CD8-positive, alpha-beta memory T cell (primary cell): Measurements from ENCODE around the gene DCAF12. TPM values are rescaled to one million over a fixed set of nuclear protein-coding genes. Genes with fewer than 3 reads are reported as not detected.

Experiments used
- CTCF ChIA-PET: fragments of 350-600 bp; sonication (Branson Sonifier 250); formaldehyde crosslinking; loops from one replicate; lab custom pipeline; 2021; ENCODE audit warnings: antibody characterized with exemption; lab: Charles Lee
- POLR2A ChIA-PET: fragments of 350-600 bp; sonication (Branson Sonifier 250); formaldehyde crosslinking; loops from one replicate; lab custom pipeline; 2021; ENCODE audit warnings: antibody characterized with exemption; lab: Charles Lee
- DNase-seq, 5 donors: peaks; one replicate each; pipeline versions ENCODE4 v3.0.0 to v3.0.0-alpha.2; 2020 to 2022; ENCODE audit warnings: mixed read lengths in 1 of 5
- H3K27ac ChIP-seq: one replicate; pipeline ENCODE4 v1.7.0; 2013; ENCODE audit warnings: low read depth, mild to moderate bottlenecking, low read length, moderate library complexity
- H3K27me3 ChIP-seq: 2 replicates; pipeline ENCODE4 v1.7.0; 2013; ENCODE audit warnings: low read length, mild to moderate bottlenecking; ENCODE audit not compliant: insufficient read depth, poor library complexity, severe bottlenecking
- H3K36me3 ChIP-seq: 2 replicates; pipeline ENCODE4 v1.7.0; 2013; ENCODE audit warnings: mild to moderate bottlenecking, low read length, moderate library complexity; ENCODE audit not compliant: insufficient read depth
- H3K4me1 ChIP-seq: 2 replicates; pipeline ENCODE4 v1.7.0; 2013; ENCODE audit warnings: mild to moderate bottlenecking, low read length, moderate library complexity; ENCODE audit not compliant: insufficient read depth
- H3K4me3 ChIP-seq: 2 replicates; pipeline ENCODE4 v1.7.0; 2013; ENCODE audit warnings: mild to moderate bottlenecking, low read length
- H3K9me3 ChIP-seq: 2 replicates; pipeline ENCODE4 v1.7.0; 2013; ENCODE audit warnings: mild to moderate bottlenecking, low read length
- H3K27ac Mint-ChIP-seq, 8 donors: one replicate each; pipeline ENCODE4 v1.8.0; 2020 to 2021; ENCODE audit warnings: mixed read lengths in 8 of 8, mild to moderate bottlenecking in 6 of 8, inconsistent platforms in 3 of 8, moderate library complexity in 3 of 8
- H3K27me3 Mint-ChIP-seq, 2 donors: one replicate each; pipeline ENCODE4 v1.8.0; 2020 to 2021; ENCODE audit warnings: mixed read lengths in 2 of 2, mild to moderate bottlenecking in 1 of 2, moderate library complexity in 1 of 2
- H3K36me3 Mint-ChIP-seq, 3 donors: one replicate each; pipeline ENCODE4 v1.8.0; 2020 to 2021; ENCODE audit warnings: mixed read lengths in 3 of 3, inconsistent platforms in 1 of 3, mild to moderate bottlenecking in 1 of 3
- H3K4me1 Mint-ChIP-seq, 3 donors: one replicate each; pipeline ENCODE4 v1.8.0; 2020 to 2021; ENCODE audit warnings: mixed read lengths in 3 of 3, inconsistent platforms in 1 of 3, mild to moderate bottlenecking in 1 of 3
- H3K4me3 Mint-ChIP-seq, 7 donors: one replicate each; pipeline ENCODE4 v1.8.0; 2020 to 2021; ENCODE audit warnings: mixed read lengths in 7 of 7, mild to moderate bottlenecking in 6 of 7, moderate library complexity in 4 of 7, inconsistent platforms in 2 of 7
- H3K9me3 Mint-ChIP-seq, 5 donors: one replicate each; pipeline ENCODE4 v1.8.0; 2020 to 2022; ENCODE audit warnings: mixed read lengths in 5 of 5, mild to moderate bottlenecking in 3 of 5, moderate library complexity in 2 of 5, inconsistent platforms in 1 of 5
- polyA plus RNA-seq: library from polyadenylated mRNA; unstranded; fragments of 300-500 nt; fragmentation: Illumina TruSeq; gene quantifications from one replicate; pipeline ENCODE4 v1.2.3, GENCODE V29; 2021
- total RNA-seq, 2 experiments: library from RNA; stranded (reverse); gene quantifications; one replicate each; pipeline ENCODE4 v1.2.3, GENCODE V29; 2021

DCAF12 gene
- total and polyA plus RNA-seq, 3 experiments from 2014 or later, result 18.4 to 49.2 (median 43.0) TPM

DNA sequence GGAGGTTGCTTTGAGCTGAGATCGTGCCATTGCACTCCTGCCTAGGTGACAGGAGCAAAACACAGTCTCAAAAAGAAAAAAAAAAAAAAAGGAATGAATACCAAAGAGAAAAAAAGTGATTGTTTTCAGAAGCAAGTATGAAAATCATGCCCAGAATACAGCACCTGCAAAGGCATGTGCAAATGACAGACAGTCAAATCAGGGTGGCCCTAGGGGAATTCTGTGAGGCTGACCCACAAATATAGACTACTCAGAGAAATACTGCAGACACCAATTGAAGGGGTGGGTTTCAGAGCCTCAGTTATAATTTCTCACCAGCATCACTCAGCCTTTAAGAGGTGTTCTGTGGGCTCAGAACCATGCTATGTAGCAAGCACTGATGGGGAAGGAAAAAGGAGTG, 28.6 kb downstream of the DCAF12 start:
- no peaks in the 10 kb centered on the region for H3K9me3 Mint-ChIP-seq
- H3K4me1 Mint-ChIP-seq, result no peaks in the 10 kb centered on the region
- no peak overlapping the region for H3K4me3 ChIP-seq
- CTCF ChIA-PET, result no interaction called here
- POLR2A ChIA-PET, result no interaction called here
- H3K27ac Mint-ChIP-seq, result peak overlapping the region in 1 of 8 donors; percentile 48
- H3K9me3 ChIP-seq, result no peaks in the 10 kb centered on the region
- peaks cover 0 to 1% of the 10 kb centered on the region in 2 donors for H3K27me3 Mint-ChIP-seq
- peaks cover 46% of the 10 kb centered on the region for H3K36me3 ChIP-seq
- no peak overlapping the region for H3K27ac ChIP-seq
- H3K27me3 ChIP-seq, result no peaks in the 10 kb centered on the region
- DNase-seq, result no peak
- H3K4me1 ChIP-seq, result no peaks in the 10 kb centered on the region
- no peak overlapping the region for H3K4me3 Mint-ChIP-seq
- peaks cover 5 to 72% (median 7%) of the 10 kb centered on the region in 3 donors for H3K36me3 Mint-ChIP-seq

DNA sequence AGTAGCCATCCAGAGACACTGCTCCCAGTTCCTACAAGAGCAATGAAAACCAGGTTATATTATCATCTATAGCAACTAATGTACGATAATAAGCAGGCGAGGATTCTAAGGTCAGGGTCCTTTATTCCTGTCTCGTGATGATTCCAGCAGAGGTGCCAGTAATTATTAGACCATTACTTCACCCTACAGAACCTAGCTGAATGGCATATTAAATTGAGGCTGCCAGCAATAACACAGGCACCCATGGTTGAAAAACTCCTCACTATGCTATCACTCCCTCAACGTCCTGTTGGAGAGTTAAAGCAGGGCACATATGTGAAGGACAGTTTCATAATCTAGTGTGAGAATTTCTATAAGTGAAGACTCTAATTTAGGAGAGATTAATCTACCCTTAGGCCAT, 29.7 kb downstream of the DCAF12 start:
- CTCF ChIA-PET, result no interaction called here
- H3K4me3 ChIP-seq, result no peak overlapping the region
- Mint-ChIP-seq H3K27me3 (peaks cover 0 to 1% of the 10 kb centered on the region in 2 donors), H3K4me1 (peaks cover 0 to 5% (median 3%) of the 10 kb centered on the region in 3 donors), H3K27ac (peak overlapping the region in 1 of 8 donors; percentile 38), H3K9me3 (no peaks in the 10 kb centered on the region), H3K4me3 (no peak overlapping the region), H3K36me3 (peaks cover 8 to 71% (median 10%) of the 10 kb centered on the region in 3 donors)
- DNase-seq, result no peak
- no peaks in the 10 kb centered on the region for H3K9me3 ChIP-seq
- H3K27ac ChIP-seq, result no peak overlapping the region
- POLR2A ChIA-PET, result no interaction called here
- no peaks in the 10 kb centered on the region for H3K4me1 ChIP-seq
- H3K36me3 ChIP-seq, result peaks cover 41% of the 10 kb centered on the region
- H3K27me3 ChIP-seq, result no peaks in the 10 kb centered on the region

DNA sequence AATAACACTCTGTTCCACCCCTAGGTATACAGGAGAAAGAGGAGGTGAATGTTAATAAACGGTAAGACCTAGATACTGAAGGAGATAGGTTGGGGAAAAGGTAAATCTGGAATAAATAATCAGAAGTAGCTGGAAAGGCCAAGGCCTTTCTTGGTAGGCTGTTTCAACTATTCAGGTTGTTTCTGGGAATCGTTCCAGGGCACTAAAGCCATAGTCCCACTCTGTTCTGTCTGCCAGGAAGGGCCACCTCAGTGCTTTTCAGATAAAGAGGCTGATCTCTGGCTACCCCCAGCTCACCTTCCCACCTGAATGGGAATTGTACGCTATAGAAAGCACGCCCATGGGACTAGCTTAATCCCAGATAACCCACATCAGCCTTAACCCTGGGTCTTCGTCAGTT, 32.9 kb downstream of the DCAF12 start:
- Histone ChIP-seq H3K4me1 (no peaks in the 10 kb centered on the region), H3K9me3 (no peaks in the 10 kb centered on the region), H3K27me3 (no peaks in the 10 kb centered on the region), H3K4me3 (no peak overlapping the region), H3K27ac (no peak overlapping the region), H3K36me3 (peaks cover 52% of the 10 kb centered on the region)
- DNase-seq, result no peak
- H3K4me3 Mint-ChIP-seq, result no peak overlapping the region
- peaks cover 8 to 92% (median 19%) of the 10 kb centered on the region in 3 donors for H3K36me3 Mint-ChIP-seq
- POLR2A ChIA-PET, result no interaction called here
- H3K27ac Mint-ChIP-seq, result peak overlapping the region in 2 of 8 donors; percentile 25 to 41
- H3K9me3 Mint-ChIP-seq, result no peaks in the 10 kb centered on the region
- H3K27me3 Mint-ChIP-seq, result peaks cover 0 to 1% of the 10 kb centered on the region in 2 donors
- peaks cover 0 to 5% (median 3%) of the 10 kb centered on the region in 3 donors for H3K4me1 Mint-ChIP-seq
- CTCF ChIA-PET, result no interaction called here

DNA sequence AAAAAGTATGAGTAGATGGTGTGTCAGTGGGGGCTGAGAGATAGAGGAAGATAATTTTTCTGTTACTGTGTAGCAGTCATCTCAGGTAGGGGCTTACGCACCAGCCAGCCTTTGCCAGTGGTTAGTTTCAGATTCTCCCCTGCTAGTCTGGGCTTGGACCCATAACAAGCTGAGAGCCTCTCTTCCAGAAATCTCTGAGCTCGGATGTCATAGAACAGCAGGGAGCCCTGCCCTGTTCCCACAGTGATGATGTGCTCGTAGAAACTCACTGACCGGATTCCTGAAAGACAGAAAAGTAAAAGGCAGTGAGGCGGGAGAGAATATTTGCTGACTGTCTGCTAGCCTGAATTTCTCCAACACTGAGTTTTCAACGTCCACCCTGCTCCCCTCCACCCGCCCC, 37.2 kb downstream of the DCAF12 start:
- no peaks in the 10 kb centered on the region for H3K9me3 ChIP-seq
- no peaks in the 10 kb centered on the region for H3K27me3 ChIP-seq
- H3K4me3 ChIP-seq, result no peak overlapping the region
- CTCF ChIA-PET, result interaction anchor here (3.7 kb wide), 1 partner anchor 9 kb away, joined by 16 read pairs; no protein-coding TSS in a partner anchor
- peaks cover 8 to 82% (median 26%) of the 10 kb centered on the region in 3 donors for H3K36me3 Mint-ChIP-seq
- POLR2A ChIA-PET, result no interaction called here
- H3K36me3 ChIP-seq, result peaks cover 33% of the 10 kb centered on the region
- H3K27ac Mint-ChIP-seq, result peak overlapping the region in 4 of 8 donors; percentile 23 to 36 (median 32)
- no peak for DNase-seq
- H3K4me3 Mint-ChIP-seq, result no peak overlapping the region
- H3K9me3 Mint-ChIP-seq, result no peaks in the 10 kb centered on the region
- H3K27me3 Mint-ChIP-seq, result no peaks in the 10 kb centered on the region
- peaks cover 0 to 5% (median 3%) of the 10 kb centered on the region in 3 donors for H3K4me1 Mint-ChIP-seq
- H3K27ac ChIP-seq, result no peak overlapping the region
- no peaks in the 10 kb centered on the region for H3K4me1 ChIP-seq

DNA sequence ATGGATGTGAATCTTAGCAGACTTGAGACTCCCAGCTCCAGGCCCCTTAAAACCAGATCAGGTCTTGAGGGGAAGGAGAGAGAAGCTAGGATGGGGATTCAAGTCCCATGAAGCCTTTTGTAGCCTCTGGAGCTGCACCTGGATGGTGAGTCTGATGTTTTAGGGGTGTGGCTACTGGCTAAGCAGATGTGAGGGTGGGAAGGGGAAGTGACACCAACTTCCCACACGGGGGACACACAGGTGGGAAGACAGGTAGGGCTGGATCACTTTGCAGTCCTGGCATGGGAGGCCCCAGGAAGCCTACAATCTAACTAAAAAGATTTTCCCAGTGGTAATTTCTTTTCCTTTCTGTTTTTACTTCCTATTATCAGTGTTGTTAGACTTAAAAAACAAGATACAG, 39.1 kb downstream of the DCAF12 start:
- H3K4me1 ChIP-seq, result no peaks in the 10 kb centered on the region
- no peak overlapping the region for H3K4me3 Mint-ChIP-seq
- H3K27me3 ChIP-seq, result no peaks in the 10 kb centered on the region
- POLR2A ChIA-PET, result interaction anchor here (0.5 kb wide), 1 partner anchor 149 kb away, joined by 5 read pairs; no protein-coding TSS in a partner anchor
- H3K9me3 Mint-ChIP-seq, result no peaks in the 10 kb centered on the region
- H3K9me3 ChIP-seq, result no peaks in the 10 kb centered on the region
- peaks cover 0 to 5% (median 3%) of the 10 kb centered on the region in 3 donors for H3K4me1 Mint-ChIP-seq
- CTCF ChIA-PET, result no interaction called here
- no peak for DNase-seq
- H3K27ac Mint-ChIP-seq, result peak overlapping the region in 3 of 8 donors; percentile 1 to 64 (median 37)
- H3K27me3 Mint-ChIP-seq, result no peaks in the 10 kb centered on the region
- no peak overlapping the region for H3K4me3 ChIP-seq
- no peak overlapping the region for H3K27ac ChIP-seq
- H3K36me3 ChIP-seq, result peaks cover 20% of the 10 kb centered on the region
- peaks cover 3 to 65% (median 24%) of the 10 kb centered on the region in 3 donors for H3K36me3 Mint-ChIP-seq

DNA sequence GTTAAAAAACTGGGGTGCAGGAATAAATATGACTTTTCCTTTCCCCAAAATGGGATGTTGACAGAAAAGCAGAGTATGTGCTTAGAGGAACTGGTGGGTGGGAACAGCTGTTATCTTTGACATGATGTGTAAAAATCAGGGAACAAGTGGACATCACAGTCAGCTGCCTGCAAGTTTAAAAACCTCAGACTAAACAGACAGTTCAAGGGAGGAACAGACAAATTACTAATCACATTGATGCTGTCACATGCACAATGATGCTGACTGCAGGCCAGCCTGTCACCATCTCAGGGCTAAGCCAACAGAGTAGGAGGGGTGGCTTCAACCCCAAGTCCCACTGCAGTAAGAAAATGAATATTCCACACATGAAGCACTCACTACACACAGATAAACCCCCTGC, 39.6 kb downstream of the DCAF12 start:
- Mint-ChIP-seq H3K27me3 (no peaks in the 10 kb centered on the region), H3K9me3 (no peaks in the 10 kb centered on the region), H3K4me1 (peaks cover 0 to 1% (median 0%) of the 10 kb centered on the region in 3 donors), H3K4me3 (no peak overlapping the region), H3K36me3 (peaks cover 0 to 60% (median 21%) of the 10 kb centered on the region in 3 donors), H3K27ac (peak overlapping the region in 2 of 8 donors; percentile 27 to 74)
- Histone ChIP-seq H3K4me3 (no peak overlapping the region), H3K27me3 (no peaks in the 10 kb centered on the region), H3K27ac (no peak overlapping the region), H3K4me1 (no peaks in the 10 kb centered on the region), H3K9me3 (no peaks in the 10 kb centered on the region), H3K36me3 (peaks cover 20% of the 10 kb centered on the region)
- DNase-seq, result no peak
- ChIA-PET POLR2A (no interaction called here), CTCF (no interaction called here)

DNA sequence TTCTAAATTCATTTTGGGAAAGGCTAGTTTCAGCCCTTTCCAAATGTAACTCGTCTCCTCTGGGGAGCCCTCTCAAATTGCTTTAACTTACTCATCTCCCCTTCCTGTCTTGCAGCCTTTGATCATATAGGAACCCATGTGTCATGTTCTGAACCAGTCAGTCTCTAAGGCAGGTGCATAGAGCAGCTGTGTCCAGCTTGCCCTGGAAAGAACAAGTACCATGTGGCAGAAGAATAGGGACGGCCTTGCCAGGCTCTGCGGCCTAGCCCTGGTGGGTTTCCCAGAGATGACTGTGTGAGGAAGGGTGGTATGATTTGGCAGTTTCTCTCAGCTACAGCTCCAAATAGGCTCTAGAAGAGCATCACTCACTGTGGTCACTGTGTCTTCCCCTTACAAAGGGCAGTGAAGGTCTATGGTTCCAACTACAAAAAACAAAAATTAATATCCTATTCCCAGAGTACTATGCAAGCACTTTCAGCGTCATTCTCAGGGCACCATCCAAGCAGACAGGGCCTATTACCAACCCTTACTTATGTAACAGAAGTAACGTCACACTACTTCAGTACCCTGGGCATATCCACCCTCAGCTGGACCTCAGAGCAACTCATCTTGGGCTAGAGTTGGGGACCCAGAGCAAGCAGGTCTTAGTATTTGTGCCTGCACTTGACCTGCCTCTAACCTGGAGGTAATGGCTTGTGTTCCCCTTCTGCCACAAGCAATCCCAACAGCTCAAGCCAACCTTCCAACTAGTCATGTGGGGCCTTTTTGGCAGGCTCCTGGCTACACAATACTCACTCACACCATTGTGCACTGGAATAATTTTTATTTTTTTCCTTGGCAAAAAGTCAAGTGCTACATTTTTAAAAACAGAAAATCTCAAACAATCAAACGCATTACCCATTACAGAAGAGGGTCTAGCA, 40.7 kb downstream of the DCAF12 start:
- POLR2A ChIA-PET, result no interaction called here
- H3K27me3 ChIP-seq, result no peaks in the 10 kb centered on the region
- CTCF ChIA-PET, result no interaction called here
- H3K4me3 ChIP-seq, result no peak overlapping the region
- H3K36me3 ChIP-seq, result peaks cover 15% of the 10 kb centered on the region
- no peaks in the 10 kb centered on the region for H3K9me3 ChIP-seq
- H3K27me3 Mint-ChIP-seq, result no peaks in the 10 kb centered on the region
- H3K27ac Mint-ChIP-seq, result peak overlapping the region in 3 of 8 donors; percentile 57 to 91 (median 82)
- no peak overlapping the region for H3K27ac ChIP-seq
- H3K4me1 Mint-ChIP-seq, result no peaks in the 10 kb centered on the region
- H3K4me1 ChIP-seq, result no peaks in the 10 kb centered on the region
- H3K4me3 Mint-ChIP-seq, result no peak overlapping the region
- no peaks in the 10 kb centered on the region for H3K9me3 Mint-ChIP-seq
- DNase-seq, result no peak
- H3K36me3 Mint-ChIP-seq, result peaks cover 0 to 50% (median 18%) of the 10 kb centered on the region in 3 donors

DNA sequence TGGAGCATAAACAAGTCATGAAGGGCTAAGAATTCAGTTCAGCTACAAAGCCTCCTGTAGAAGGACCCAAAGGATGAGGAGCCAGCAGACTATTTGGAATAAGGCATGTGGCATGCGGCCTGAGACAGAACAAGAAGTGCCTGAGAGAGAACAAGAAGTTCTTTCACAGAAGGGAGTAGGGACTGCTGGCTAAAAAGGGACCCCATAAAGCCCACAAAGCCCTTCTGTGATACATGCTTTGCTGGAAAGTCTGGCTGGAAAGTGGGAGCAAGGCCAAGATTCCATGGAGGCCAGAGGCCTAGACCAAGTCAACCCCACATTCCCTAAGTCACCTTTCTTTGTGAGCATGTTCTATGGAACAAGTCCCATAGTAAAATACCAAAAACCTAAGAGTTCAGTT, 41.9 kb downstream of the DCAF12 start:
- no peak for DNase-seq
- Histone ChIP-seq H3K27ac (no peak overlapping the region), H3K27me3 (no peaks in the 10 kb centered on the region), H3K36me3 (peaks cover 15% of the 10 kb centered on the region), H3K4me3 (no peak overlapping the region), H3K9me3 (no peaks in the 10 kb centered on the region), H3K4me1 (no peaks in the 10 kb centered on the region)
- peak overlapping the region in 5 of 8 donors; percentile 6 to 65 (median 17) for H3K27ac Mint-ChIP-seq
- peaks cover 0 to 38% (median 15%) of the 10 kb centered on the region in 3 donors for H3K36me3 Mint-ChIP-seq
- no peaks in the 10 kb centered on the region for H3K4me1 Mint-ChIP-seq
- no peaks in the 10 kb centered on the region for H3K9me3 Mint-ChIP-seq
- no peak overlapping the region for H3K4me3 Mint-ChIP-seq
- CTCF ChIA-PET, result interaction anchor here (2.2 kb wide), 1 partner anchor 10 kb away, joined by 7 read pairs; no protein-coding TSS in a partner anchor
- POLR2A ChIA-PET, result no interaction called here
- H3K27me3 Mint-ChIP-seq, result no peaks in the 10 kb centered on the region
